SK-N-SH (cell line): ENCODE data around the gene STPG2. TPM values are rescaled to one million over a fixed set of nuclear protein-coding genes. Genes with fewer than 3 reads are reported as not detected.

Experiments
- CTCF ChIA-PET: fragments of 300-600, 350-600 bp; formaldehyde crosslinking; extraction: SDS; loops from one replicate; lab custom pipeline; 2021; lab: Yijun Ruan, JAX
- POLR2A ChIA-PET: fragments of 350-600 bp; sonication (Branson Sonifier 250); formaldehyde crosslinking; extraction: SDS; loops from one replicate; lab custom pipeline; 2020; ENCODE audit warnings: antibody characterized with exemption, inconsistent platforms; lab: Yijun Ruan, JAX
- DNase-seq: peaks from one replicate; pipeline ENCODE4 v3.0.0; 2012
- H2AFZ ChIP-seq: fragments of 200-600 bp; sonication (generic); 2 replicates; pipeline ENCODE4 v1.8.1; 2016; ENCODE audit warnings: antibody characterized with exemption, mild to moderate bottlenecking, low read depth
- H3F3A ChIP-seq: fragments of 200-600 bp; sonication (generic); replicated peaks from 2 replicates; pipeline ENCODE3; 2016; ENCODE audit warnings: antibody characterized with exemption, mild to moderate bottlenecking; ENCODE audit not compliant: insufficient read depth
- H3K27ac ChIP-seq, 2 experiments: fragments of 200-500 bp in 1 of 2; fragments of 200-600 bp in 1 of 2; sonication (Bioruptor generic) in 1 of 2; sonication (generic), shearing (Covaris generic) in 1 of 2; 2 replicates each; pipeline versions ENCODE4 v1.5.1 to v1.6.1; 2014 to 2016; ENCODE audit warnings: low read depth in 2 of 2, inconsistent platforms in 1 of 2, low read length in 1 of 2, mild to moderate bottlenecking in 1 of 2, mixed read lengths in 1 of 2
- H3K27me3 ChIP-seq: fragments of 200-600 bp; sonication (generic), shearing (Covaris generic); 2 replicates; pipeline ENCODE4 v1.6.1; 2016; ENCODE audit warnings: mixed run types; ENCODE audit not compliant: insufficient read depth
- H3K36me3 ChIP-seq, 2 experiments: fragments of 200-500 bp in 1 of 2; fragments of 200-600 bp in 1 of 2; sonication (Bioruptor generic) in 1 of 2; sonication (generic) in 1 of 2; replicated peaks in 1 of 2; 2 replicates each; pipeline versions ENCODE3 to v1.5.1; 2014 to 2016; ENCODE audit warnings: low read length in 1 of 2, mild to moderate bottlenecking in 1 of 2; ENCODE audit not compliant: insufficient read depth in 2 of 2, control insufficient read depth in 1 of 2
- H3K4me1 ChIP-seq, 2 experiments: fragments of 200-500 bp in 1 of 2; fragments of 200-600 bp in 1 of 2; sonication (Bioruptor generic) in 1 of 2; sonication (generic), shearing (Covaris generic) in 1 of 2; 2 replicates each; pipeline versions ENCODE4 v1.5.1 to v1.6.1; 2014 to 2016; ENCODE audit warnings: low read depth in 1 of 2, low read length in 1 of 2, mixed run types in 1 of 2; ENCODE audit not compliant: insufficient read depth in 2 of 2, control insufficient read depth in 1 of 2
- H3K4me2 ChIP-seq: fragments of 200-600 bp; sonication (generic), shearing (Covaris generic); 2 replicates; pipeline ENCODE4 v1.6.1; 2017; ENCODE audit warnings: mixed run types
- H3K4me3 ChIP-seq, 2 experiments: fragments of 200-500 bp in 1 of 2; fragments of 200-600 bp in 1 of 2; sonication (Bioruptor generic) in 1 of 2; sonication (generic), shearing (Covaris generic) in 1 of 2; 2 replicates each; pipeline versions ENCODE4 v1.5.1 to v1.8.1; 2014 to 2016; ENCODE audit warnings: low read depth in 2 of 2, inconsistent platforms in 1 of 2, low read length in 1 of 2, mild to moderate bottlenecking in 1 of 2, mixed read lengths in 1 of 2, moderate library complexity in 1 of 2
- H3K79me2 ChIP-seq: fragments of 200-600 bp; sonication (generic); 2 replicates; pipeline ENCODE4 v1.8.1; 2017; ENCODE audit warnings: mild to moderate bottlenecking; ENCODE audit not compliant: insufficient read depth
- H3K9ac ChIP-seq: fragments of 200-600 bp; sonication (generic); 2 replicates; pipeline ENCODE4 v1.6.1; 2017; ENCODE audit warnings: mixed run types
- H3K9me2 ChIP-seq: fragments of 200-600 bp; sonication (generic); 2 replicates; pipeline ENCODE4 v1.6.1; 2017; ENCODE audit warnings: mixed run types
- H3K9me3 ChIP-seq: fragments of 200-600 bp; sonication (generic); 2 replicates; pipeline ENCODE4 v1.6.1; 2017; ENCODE audit warnings: mixed run types, mild to moderate bottlenecking, moderate library complexity
- H4K20me1 ChIP-seq: fragments of 200-600 bp; sonication (generic); 2 replicates; pipeline ENCODE4 v1.6.1; 2017; ENCODE audit warnings: mild to moderate bottlenecking, mixed run types; ENCODE audit not compliant: insufficient read depth
- CHD2 ChIP-seq: fragments of 150-350 bp; IDR thresholded peaks from 2 replicates; pipeline ENCODE4 v1.6.1; 2018; ENCODE audit warnings: low read length; ENCODE audit not compliant: partially characterized antibody
- ELF1 ChIP-seq: IDR thresholded peaks from 2 replicates; pipeline ENCODE4 v1.4.0; 2012
- EP300 ChIP-seq, 2 experiments: IDR thresholded peaks; 2 replicates each; pipeline versions ENCODE4 v1.4.0 to v1.6.1; 2012; ENCODE audit warnings: borderline replicate concordance in 1 of 2, low read depth in 1 of 2, low read length in 1 of 2
- FOSL2 ChIP-seq: IDR thresholded peaks from 2 replicates; pipeline ENCODE4 v1.4.0; 2012; ENCODE audit warnings: low read depth, mild to moderate bottlenecking, moderate library complexity, borderline replicate concordance
- FOXJ3 ChIP-seq: sonication (generic); formaldehyde crosslinking; IDR thresholded peaks from 2 replicates; pipeline ENCODE4 v1.5.1; 2020; ENCODE audit warnings: mild to moderate bottlenecking, missing genetic modification reagents
- FOXM1 ChIP-seq: IDR thresholded peaks from 2 replicates; pipeline ENCODE4 v1.4.0; 2012; ENCODE audit warnings: low read depth, mild to moderate bottlenecking
- IRF3 ChIP-seq: fragments of 150-350 bp; IDR thresholded peaks from 2 replicates; pipeline ENCODE4 v1.6.1; 2016; ENCODE audit warnings: mild to moderate bottlenecking, low read depth, low read length
- MXI1 ChIP-seq: IDR thresholded peaks from 2 replicates; pipeline ENCODE4 v1.6.1; 2012; ENCODE audit warnings: mild to moderate bottlenecking, low read depth, low read length, improper control_type of control experiment
- NRF1 ChIP-seq: IDR thresholded peaks from 2 replicates; pipeline ENCODE4 v1.6.1; 2012; ENCODE audit warnings: low read depth, mild to moderate bottlenecking, low read length
- POLR2AphosphoS5 ChIP-seq: IDR thresholded peaks from 2 replicates; pipeline ENCODE4 v1.6.1; 2012; ENCODE audit warnings: low read depth, low read length
- RAD21 ChIP-seq: IDR thresholded peaks from 2 replicates; pipeline ENCODE4 v1.6.1; 2012; ENCODE audit warnings: mild to moderate bottlenecking, low read length
- RCOR1 ChIP-seq: fragments of 150-350 bp; IDR thresholded peaks from 2 replicates; pipeline ENCODE4 v1.6.1; 2017; ENCODE audit warnings: antibody characterized with exemption, low read length
- RFX5 ChIP-seq: IDR thresholded peaks from 2 replicates; pipeline ENCODE4 v1.6.1; 2012; ENCODE audit warnings: mild to moderate bottlenecking, improper control_type of control experiment, low read length
- RXRA ChIP-seq: IDR thresholded peaks from 2 replicates; pipeline ENCODE4 v1.4.0; 2012; ENCODE audit warnings: low read depth, mild to moderate bottlenecking, borderline replicate concordance
- TAF1 ChIP-seq: IDR thresholded peaks from 2 replicates; pipeline ENCODE4 v1.6.1; 2012; ENCODE audit warnings: low read depth, mild to moderate bottlenecking, low read length, moderate library complexity, borderline replicate concordance
- TCF12 ChIP-seq: IDR thresholded peaks from 2 replicates; pipeline ENCODE4 v1.4.0; 2012
- TEAD4 ChIP-seq: IDR thresholded peaks from 2 replicates; pipeline ENCODE4 v1.4.0; 2012; ENCODE audit warnings: mild to moderate bottlenecking, borderline replicate concordance; ENCODE audit not compliant: insufficient read depth
- USF1 ChIP-seq: IDR thresholded peaks from 2 replicates; pipeline ENCODE4 v1.4.0; 2012; ENCODE audit warnings: low read depth, borderline replicate concordance
- USF2 ChIP-seq: fragments of 150-350 bp; IDR thresholded peaks from 2 replicates; pipeline ENCODE4 v1.6.1; 2017; ENCODE audit warnings: antibody characterized with exemption, low read length, low read depth, borderline replicate concordance
- YY1 ChIP-seq: IDR thresholded peaks from 2 replicates; pipeline ENCODE4 v1.4.0; 2012; ENCODE audit warnings: low read depth, mild to moderate bottlenecking
- WGBS: methylation state at CpG from one replicate; pipeline ENCODE4 v1.1.6; 2017; ENCODE audit warnings: low lambda C conversion rate; 5-methylcytosine and 5-hydroxymethylcytosine counted together
- polyA plus RNA-seq, 3 experiments: library from polyadenylated mRNA; depleted of rRNA; stranded (reverse); fragments of >200 nt; gene quantifications; 2 replicates each; pipeline ENCODE4 v1.2.3, GENCODE V29; 2012
- TF ChIP-seq, protein P1 (sequence below): IDR thresholded peaks from 2 replicates; pipeline ENCODE4 v1.4.0; 2012; ENCODE audit warnings: low read depth

STPG2 gene
- polyA plus RNA-seq, 1 of the 3 experiments (the other 2 are of a cell fraction) = not detected

GRCh38 chr4:98081936-98082335 lies 61.3 kb downstream of the STPG2 start:
- Histone ChIP-seq H3K4me2 (no peak overlapping the region), H3K27me3 (no peaks in the 10 kb centered on the region; the same call in 1 of the 2 replicates), H3K4me3 (no peak overlapping the region), H3K36me3 (no peaks in the 10 kb centered on the region), H3K9ac (no peak overlapping the region), H2AFZ (no peak overlapping the region), H3K79me2 (no peaks in the 10 kb centered on the region; the same call in 1 of the 2 replicates), H3K9me2 (no peaks in the 10 kb centered on the region), H3K27ac (no peak overlapping the region), H3K9me3 (no peaks in the 10 kb centered on the region)
- POLR2A ChIA-PET = no interaction called here
- CTCF ChIA-PET = interaction anchor here (2.0 kb wide), 1 partner anchor 11 kb away, joined by 5 read pairs; no protein-coding TSS in a partner anchor
- no peak for DNase-seq
- TF ChIP-seq NRF1 (no peak), USF1 (no peak), ELF1 (no peak), EP300 (IDR thresholded peaks at IDR 0.05; ENCODE audit: borderline replicate concordance in 1 of 2, low read depth in 1 of 2, low read length in 1 of 2) (no peak), FOXJ3 (CRISPR knock-in tag) (no peak), FOSL2 (no peak), RFX5 (no peak)
- TF ChIP-seq, all 33 proteins: peak for 0
- Histone ChIP-seq H3F3A (no peaks in the 10 kb centered on the region), H4K20me1 (no peaks in the 10 kb centered on the region), H3K4me1 (no peaks in the 10 kb centered on the region)
- 80% methylated on average over 2 of the region's 2 CpGs for WGBS

DNA sequence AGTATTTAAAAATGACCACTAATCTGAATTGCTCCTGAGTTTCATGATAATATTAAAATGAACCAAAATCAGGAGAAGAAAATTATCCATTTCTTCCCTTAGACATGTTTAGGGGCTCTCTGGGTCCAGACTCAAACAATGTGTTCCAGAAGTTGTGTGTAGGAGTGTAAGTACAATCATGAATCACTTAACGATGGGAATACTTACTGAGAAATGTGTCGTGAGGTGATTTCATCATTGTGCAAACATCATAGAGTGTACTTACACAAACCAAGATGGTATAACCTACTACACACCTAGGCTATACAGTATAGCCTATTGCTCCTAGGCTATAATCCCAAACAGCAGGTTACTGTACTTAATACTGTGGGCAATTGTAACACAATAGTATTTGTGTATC lies 74.8 kb downstream of the STPG2 start:
- ChIA-PET POLR2A (no interaction called here), CTCF (no interaction called here)
- no peaks in the 10 kb centered on the region for H3F3A ChIP-seq
- H3K4me1 ChIP-seq = no peaks in the 10 kb centered on the region
- H3K9me3 ChIP-seq = no peaks in the 10 kb centered on the region
- H2AFZ ChIP-seq = no peak overlapping the region
- H3K79me2 ChIP-seq = no peaks in the 10 kb centered on the region
- DNase-seq = no peak
- no peak for TF ChIP-seq YY1
- TF ChIP-seq TAF1 = no peak
- TF ChIP-seq RCOR1 = no peak
- no peak for TF ChIP-seq TEAD4
- no peaks in the 10 kb centered on the region for H3K9me2 ChIP-seq
- H4K20me1 ChIP-seq = no peaks in the 10 kb centered on the region
- 46% methylated on average over 2 of the region's 2 CpGs for WGBS
- H3K27me3 ChIP-seq = no peaks in the 10 kb centered on the region
- H3K36me3 ChIP-seq = no peaks in the 10 kb centered on the region
- H3K4me2 ChIP-seq = no peak overlapping the region
- no peak overlapping the region for H3K4me3 ChIP-seq
- no peak overlapping the region for H3K9ac ChIP-seq
- no peak overlapping the region for H3K27ac ChIP-seq

GRCh38 chr4:98055800-98056501 lies 87.3 kb downstream of the STPG2 start:
- DNase-seq = no peak
- CTCF ChIA-PET = interaction anchor here (1.2 kb wide), 1 partner anchor 9 kb away, joined by 5 read pairs; no protein-coding TSS in a partner anchor
- POLR2A ChIA-PET = no interaction called here
- H4K20me1 ChIP-seq = no peaks in the 10 kb centered on the region
- no peak overlapping the region for H3K9ac ChIP-seq
- H3K4me2 ChIP-seq = no peak overlapping the region
- WGBS = 38% methylated on average over 6 of the region's 7 CpGs
- H3K4me1 ChIP-seq = no peaks in the 10 kb centered on the region; a peak in 1 of 4 replicates
- H3K27ac ChIP-seq = no peak overlapping the region
- no peaks in the 10 kb centered on the region for H3K9me2 ChIP-seq
- no peaks in the 10 kb centered on the region for H3F3A ChIP-seq
- no peak for TF ChIP-seq USF2
- TF ChIP-seq RFX5 = no peak
- no peak for TF ChIP-seq FOSL2
- TF ChIP-seq ELF1 = no peak
- no peak for TF ChIP-seq TCF12
- TF ChIP-seq YY1 = no peak
- TF ChIP-seq RCOR1 = no peak
- TF ChIP-seq, protein P1, sequence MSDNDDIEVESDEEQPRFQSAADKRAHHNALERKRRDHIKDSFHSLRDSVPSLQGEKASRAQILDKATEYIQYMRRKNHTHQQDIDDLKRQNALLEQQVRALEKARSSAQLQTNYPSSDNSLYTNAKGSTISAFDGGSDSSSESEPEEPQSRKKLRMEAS = no peak
- TF ChIP-seq POLR2AphosphoS5 = no peak
- TF ChIP-seq MXI1 = no peak
- TF ChIP-seq CHD2 = no peak
- no peak for TF ChIP-seq IRF3
- no peak for TF ChIP-seq RAD21
- TF ChIP-seq RXRA = no peak
- TF ChIP-seq FOXM1 = no peak
- TF ChIP-seq, all 33 proteins: peak for 0
- Histone ChIP-seq H3K27me3 (no peaks in the 10 kb centered on the region), H3K36me3 (no peaks in the 10 kb centered on the region), H2AFZ (no peak overlapping the region), H3K9me3 (no peaks in the 10 kb centered on the region), H3K79me2 (no peaks in the 10 kb centered on the region), H3K4me3 (no peak overlapping the region)
